B cell (primary cell): ENCODE results near the gene ZSCAN4.

ENCODE experiments used
- EZH2 ChIP-seq: IDR thresholded peaks from 2 replicates; pipeline ENCODE4 v1.6.1; 2012; ENCODE audit warnings: borderline replicate concordance, low read depth, mild to moderate bottlenecking, moderate library complexity, low read length; ENCODE audit not compliant: insufficient read depth, poor library complexity, severe bottlenecking
- TF ChIP-seq, protein P1 (sequence below): fragments of 200-600 bp; IDR thresholded peaks from one replicate; pipeline ENCODE4 v1.8.0; 2022; ENCODE audit warnings: antibody characterized with exemption, mild to moderate bottlenecking

DNA sequence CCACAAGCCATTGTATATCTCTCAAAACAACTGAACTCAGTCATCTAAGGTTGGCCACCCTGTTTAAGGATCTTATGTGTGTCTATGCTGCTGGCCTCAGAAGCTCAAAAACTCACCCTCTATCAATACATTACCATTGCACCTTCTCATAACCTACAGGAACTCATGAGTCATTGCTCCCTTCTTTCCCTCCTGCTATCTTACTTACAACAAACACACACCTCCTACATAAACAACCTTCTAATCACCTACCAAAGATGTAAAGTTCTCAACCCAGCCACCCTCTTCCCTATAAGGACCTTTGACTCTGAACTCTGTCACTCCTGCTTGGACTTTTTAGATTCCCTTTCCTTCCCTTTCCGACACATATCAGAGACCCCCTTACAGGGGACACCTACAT is 13.3 kb upstream of the ZSCAN4 start:
- TF ChIP-seq, protein P1, sequence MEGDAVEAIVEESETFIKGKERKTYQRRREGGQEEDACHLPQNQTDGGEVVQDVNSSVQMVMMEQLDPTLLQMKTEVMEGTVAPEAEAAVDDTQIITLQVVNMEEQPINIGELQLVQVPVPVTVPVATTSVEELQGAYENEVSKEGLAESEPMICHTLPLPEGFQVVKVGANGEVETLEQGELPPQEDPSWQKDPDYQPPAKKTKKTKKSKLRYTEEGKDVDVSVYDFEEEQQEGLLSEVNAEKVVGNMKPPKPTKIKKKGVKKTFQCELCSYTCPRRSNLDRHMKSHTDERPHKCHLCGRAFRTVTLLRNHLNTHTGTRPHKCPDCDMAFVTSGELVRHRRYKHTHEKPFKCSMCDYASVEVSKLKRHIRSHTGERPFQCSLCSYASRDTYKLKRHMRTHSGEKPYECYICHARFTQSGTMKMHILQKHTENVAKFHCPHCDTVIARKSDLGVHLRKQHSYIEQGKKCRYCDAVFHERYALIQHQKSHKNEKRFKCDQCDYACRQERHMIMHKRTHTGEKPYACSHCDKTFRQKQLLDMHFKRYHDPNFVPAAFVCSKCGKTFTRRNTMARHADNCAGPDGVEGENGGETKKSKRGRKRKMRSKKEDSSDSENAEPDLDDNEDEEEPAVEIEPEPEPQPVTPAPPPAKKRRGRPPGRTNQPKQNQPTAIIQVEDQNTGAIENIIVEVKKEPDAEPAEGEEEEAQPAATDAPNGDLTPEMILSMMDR = no peak
- TF ChIP-seq EZH2 = no peak
